GM21367 (cell line): ENCODE data around the gene ARRB1.
"Not testable (repeated sequence)": the region's sequence is repeated elsewhere in the genome, so short reads cannot be mapped to it uniquely, and the experiment has no call there.

Experiments
- ATAC-seq: cut with Tn5 transposase; IDR thresholded peaks from one replicate; pipeline ENCODE4 v1.9.1; 2021; ENCODE audit not compliant: unreplicated experiment

Gene ARRB1

DNA sequence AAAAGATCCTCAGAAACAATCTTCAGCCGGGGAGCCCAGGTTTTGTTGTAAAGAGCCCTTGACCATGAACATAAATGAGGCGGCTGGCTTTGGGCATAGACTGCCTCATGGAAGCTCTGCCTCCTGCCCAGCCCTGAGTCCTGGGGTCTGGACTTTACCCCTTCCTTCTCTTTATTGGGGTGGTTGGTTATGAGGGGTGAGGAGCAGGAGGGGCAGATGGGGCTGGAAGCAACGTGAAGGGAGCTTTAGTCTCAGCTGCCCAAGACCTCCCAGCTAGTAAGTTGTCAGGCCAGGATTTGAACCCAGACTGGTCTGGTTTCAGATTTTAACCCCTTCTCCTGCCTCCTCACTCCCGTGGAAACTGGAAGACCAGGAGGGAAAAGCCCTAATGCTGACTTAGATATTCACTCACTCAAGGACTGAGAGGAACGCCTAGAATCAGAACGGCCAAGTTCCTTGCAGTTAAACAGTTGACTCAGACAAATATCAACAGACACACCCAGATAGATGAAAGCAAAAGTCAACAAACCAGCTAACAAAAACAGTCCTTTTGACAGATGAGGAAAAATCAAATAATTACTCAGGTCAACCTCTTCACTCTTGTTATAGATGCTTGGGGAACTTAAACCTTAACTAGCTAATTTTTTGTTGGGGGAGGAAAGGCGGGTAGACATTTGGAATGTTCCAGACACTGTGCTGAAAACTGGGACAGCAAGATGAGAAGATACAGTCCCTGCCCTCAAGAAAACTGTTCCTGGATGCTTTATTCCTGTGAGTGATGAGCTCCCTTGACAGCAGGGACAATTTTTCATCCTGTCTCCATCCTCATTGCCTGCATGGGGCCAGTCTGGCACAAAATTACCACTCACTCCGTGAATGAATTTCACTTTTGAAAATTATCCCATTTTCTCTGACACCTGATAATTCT lies 20.8 kb upstream of the ARRB1 start:
- ATAC-seq: no peak

DNA sequence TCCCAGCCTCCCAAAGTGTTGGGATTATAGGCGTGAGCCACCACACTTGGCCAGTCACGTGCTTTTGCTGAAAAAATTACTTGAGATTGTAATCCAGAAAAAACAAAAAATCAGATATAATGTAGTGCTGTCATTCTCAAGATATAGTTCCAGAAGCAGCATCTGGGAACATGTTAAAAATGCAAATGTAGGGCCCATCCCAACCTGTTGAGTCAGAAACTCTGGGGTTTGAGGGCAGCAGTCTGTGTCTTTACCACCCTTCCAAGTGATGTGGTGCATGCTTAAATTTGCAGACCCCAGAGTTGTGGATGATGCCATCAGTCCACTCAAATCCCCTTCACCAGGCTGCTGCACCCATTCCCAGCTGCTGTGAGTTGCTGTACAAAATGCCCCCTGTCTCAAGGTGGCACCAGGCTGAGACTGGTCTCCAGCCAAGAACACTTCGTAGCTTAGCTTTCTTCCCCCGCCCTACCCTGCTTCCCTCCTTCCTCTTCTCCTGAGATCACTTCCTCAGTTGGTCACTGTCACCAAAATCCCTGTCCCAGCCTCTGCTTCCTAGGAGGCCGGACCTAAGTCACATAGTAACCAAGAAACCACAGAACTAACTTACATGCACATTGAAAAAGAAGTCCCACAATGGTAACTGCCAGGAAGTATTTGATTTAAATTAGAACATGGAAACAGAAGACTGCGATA lies 18.2 kb upstream of the ARRB1 start:
- ATAC-seq: no peak

DNA sequence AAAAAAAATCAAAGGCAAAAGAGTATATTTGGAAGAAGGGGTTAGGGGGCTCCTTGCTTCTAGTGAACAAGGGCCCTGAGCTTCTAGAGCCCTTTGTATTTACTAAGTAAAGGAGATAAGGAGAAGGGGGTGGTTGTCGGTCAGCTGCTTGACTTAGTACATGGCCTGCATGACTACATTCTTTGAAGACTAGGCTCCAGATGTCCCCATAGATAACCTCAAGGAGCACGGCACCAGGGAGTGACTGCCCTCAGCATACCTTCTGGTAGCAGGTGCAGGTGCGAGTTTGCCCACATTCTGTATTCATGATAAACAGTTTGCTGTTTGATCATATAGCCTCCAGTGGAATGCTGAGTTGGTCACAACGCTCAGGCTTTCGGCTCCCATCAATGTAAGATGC lies 15.4 kb upstream of the ARRB1 start:
- not testable (repeated sequence) for ATAC-seq

GRCh38 chr11:75365711-75366181 lies 14.3 kb upstream of the ARRB1 start:
- ATAC-seq: no peak

GRCh38 chr11:75362285-75362684 lies 10.8 kb upstream of the ARRB1 start:
- ATAC-seq: not testable (repeated sequence)

DNA sequence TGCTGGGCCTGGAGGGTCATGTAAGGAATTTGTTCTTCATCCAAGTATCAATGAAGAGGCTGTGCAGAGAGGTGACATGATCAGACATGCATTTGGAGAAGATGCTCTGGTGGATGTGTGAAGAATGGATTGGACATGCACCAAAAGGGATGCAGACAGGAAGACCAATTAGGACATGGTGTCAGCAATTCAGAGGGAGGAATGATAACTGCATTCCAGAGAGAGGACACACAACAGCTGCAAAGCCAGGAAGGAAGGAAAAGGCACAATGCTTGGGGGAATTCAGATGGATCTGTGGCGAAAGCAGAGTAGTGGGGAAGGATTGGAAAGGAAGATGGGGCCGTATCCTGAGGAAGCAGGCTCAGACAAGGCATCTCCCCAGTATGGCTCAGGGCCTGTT lies 5.2 kb upstream of the ARRB1 start:
- no peak for ATAC-seq

DNA sequence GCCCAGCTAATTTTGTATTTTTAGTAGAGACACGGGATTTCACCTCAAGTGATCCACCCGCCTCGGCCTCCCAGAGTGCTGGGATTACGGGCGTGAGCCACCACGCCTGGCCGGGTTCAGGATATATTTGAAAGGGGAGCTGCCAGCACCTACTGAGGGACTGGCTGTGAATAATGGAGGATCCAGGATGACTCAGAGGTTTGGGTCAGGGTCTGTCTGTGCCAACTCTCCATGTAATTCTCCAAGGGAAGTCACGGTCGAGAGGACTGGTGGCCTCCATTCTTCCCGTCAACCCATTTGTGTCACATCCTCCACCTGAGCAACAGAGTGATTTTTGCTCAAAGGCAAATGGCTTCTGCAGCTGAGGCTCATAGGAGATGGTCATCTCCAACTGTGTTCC lies 3.6 kb upstream of the ARRB1 start:
- no peak for ATAC-seq

DNA sequence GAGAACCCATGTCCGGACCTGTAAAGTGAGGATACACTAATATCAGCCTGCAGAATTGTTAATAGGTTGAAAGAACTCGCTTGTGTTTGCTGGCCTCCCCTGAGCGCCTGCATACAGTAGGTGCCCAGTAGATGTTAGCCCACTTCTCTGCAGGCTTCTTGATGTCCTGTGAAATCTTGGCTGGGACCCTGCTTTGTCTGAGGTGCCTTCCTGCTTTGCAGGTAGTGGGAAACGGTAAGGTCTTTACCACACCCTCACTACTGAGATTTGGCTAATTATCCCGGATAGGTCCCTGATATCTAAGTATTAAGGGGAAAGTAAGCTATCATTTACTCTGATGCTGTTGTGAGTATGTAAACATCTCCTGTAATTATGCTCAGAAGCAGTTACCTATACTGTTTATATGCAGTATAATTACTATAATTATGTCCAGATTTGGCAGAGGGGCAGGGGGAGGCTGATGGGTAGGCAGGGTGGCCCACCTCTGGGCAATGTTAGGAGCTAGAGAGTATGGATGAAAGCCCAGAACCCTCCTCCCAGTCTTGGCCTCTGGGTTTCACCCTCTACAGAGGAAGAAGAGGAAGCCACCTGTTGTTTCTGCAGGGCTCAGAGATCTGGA lies 1.2 kb upstream of the ARRB1 start:
- no peak for ATAC-seq

DNA sequence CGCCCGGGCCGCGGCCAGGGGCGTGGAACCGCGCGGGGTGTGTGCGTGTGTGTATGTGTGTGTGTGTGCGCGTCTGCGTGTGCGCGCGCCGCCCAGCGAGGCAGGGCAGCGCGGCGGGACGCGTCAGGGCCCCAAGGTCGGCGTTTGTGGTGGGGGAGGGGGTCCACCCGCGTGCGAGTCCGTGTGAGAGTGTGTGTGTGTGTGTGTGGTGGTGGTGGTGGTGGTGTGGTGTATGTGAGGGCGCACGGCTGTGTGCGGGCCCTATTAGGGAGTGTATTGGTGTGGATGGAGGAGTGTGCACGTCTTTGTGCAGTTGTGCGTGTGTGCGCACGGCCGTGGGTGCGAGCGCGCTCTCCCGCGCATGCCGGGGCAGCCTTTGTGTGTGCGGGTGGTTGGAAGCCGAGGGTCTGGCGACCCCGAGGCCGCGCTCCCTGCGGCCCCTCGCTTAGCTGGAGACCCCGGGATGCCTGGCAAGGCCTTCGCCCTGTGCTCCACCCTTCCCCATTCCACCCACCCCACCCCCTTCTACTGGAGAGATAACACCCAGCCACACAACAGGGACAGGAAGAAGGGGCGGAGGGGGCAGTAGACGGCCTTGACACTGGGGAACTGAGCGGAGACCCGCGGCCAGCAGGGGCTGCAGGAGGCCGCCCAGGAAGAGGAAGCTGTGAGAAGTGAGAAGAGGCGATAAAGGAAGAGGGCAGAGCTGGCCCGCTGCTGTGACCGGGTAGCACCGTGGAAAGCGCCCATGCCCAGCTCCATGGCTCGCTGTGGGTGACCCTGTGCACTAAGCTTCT lies 528 bp upstream of the ARRB1 start:
- no peak for ATAC-seq

DNA sequence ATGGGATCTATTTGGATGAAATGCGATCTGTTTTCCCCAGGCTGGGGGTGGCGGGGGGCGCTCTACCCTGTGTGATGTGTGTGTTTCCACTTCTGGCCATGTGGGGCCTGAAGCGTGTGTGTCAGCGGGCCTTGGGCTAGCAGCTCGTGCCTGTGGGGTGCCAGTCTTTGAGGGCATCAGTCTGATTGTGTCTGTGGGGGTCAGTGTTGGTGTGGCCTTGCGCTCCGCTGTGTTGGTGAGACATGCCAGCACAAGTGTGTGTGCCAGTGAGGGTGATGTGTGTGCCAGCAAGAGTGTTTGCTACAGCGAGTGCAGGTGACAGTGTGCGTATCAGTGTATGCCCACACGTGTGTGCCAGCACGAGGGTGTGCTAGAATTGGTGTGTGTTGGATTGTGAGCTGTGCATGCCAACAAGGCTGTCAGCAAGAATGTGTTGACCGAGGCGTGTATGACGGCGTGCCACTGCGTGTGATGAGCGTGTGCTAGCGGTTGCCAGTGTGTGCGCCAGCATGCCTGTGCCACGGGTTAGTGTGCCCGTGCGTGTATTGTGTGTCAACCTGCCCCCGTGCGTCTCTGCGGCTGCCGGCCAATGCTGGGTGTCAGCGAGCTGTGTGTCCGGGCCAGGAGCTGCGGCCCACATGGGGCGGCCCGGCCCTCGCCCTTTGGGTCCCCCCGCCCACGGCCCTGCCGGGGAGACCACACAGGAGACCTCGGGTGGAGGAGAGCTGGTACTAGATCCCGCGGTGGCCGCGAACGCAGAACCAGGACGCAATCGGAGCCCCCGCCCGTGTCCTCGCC lies 519 bp downstream of the ARRB1 start:
- ATAC-seq: no peak

DNA sequence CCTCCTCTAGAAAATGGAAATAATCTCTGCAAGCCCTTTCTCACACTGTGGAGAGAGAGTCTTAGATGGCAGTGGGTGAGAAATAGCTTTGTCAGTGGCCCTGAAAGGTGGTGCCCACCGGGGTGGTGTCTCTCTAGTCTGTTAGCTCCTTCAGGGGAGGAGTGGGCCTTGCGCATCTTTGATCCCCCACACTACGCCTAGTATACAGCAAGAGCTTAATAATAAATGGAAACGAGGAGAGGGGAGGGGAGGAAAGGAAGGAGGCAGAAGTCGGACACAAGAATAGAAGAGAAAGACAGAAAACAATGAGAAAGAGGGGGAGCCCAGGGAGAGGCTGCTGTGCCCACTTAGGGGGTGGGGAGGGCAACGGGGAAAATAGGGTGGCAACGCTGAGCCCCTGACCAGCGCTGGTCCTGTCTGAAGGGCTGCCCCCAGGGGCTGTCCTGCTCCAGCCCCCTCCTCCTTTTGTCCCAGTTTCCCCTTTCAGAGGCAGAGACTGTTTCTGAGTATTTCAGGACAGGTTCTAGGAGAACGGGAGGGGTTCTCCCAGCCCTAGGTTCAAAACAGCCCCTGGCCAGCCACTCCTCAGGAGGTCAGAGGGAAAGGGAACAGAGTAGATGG lies 1.2 kb downstream of the ARRB1 start:
- no peak for ATAC-seq

DNA sequence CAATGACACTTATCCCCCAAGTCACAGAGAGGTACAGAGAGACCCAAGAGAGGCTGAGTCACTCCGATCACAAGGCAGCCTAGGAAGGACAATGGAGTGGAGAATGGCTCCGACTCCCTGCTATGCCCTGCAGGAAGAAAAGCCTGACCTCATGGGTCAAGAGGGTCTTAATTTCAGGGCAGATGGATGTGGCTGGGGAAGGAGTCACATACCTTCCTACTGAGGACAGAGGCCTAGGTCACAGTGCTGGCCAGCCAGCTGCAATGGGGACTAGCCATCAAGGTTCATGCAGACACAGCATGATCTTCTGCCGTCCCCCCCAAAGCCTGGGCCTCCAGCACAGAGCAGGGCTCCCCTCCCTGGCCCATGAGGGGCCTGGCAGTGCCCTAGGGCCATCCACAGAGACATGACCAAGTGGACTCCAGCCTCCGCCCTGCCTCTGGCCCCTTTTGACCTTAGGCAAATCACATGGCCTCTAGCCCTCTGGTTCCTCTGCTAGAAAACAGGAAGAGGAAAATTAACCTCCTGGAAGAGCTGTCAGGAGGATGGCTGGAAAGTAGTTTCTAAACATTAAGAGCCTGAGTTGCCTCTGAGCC lies 1.8 kb downstream of the ARRB1 start:
- no peak for ATAC-seq

DNA sequence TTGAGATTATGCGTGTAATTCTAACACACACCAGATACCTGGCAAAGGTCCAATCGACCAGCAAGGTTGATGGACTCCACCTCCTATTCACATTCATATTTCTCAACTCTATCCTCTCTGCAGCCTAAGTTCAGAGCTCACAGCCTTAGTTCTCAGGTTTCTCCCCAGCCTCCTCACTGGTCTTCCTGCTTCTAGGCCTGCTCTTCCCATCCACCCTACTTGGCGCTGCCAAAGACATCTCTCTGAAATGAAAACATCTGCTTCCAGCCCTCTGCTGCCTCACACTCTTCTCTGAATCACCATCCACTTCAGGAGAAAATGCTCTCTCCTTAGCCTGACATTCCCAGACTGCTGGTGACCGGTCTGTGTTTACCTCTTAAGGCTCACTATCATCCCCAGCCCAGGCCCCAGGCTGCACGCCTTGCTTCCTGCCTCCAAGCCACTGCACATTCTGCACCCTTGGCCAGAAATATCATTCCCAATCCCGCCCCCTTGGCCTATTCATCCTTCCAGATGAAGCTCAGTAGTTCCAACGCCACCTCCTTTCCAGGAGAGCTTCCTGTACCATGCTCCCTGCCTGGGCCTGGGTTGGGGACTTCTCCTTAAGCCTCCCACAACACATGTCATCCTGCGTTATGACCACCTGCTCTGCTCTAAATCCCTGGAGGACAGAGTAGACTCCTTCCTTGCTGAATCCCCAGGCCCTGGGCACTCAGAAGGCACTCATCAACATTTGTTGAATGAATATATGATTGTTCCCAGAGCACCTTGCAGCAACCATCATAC lies 3.5 kb downstream of the ARRB1 start:
- ATAC-seq: no peak

- no peak for ATAC-seq
These were observed 4.4 kb downstream of the ARRB1 start for GRCh38 chr11:75346912-75347647.

DNA sequence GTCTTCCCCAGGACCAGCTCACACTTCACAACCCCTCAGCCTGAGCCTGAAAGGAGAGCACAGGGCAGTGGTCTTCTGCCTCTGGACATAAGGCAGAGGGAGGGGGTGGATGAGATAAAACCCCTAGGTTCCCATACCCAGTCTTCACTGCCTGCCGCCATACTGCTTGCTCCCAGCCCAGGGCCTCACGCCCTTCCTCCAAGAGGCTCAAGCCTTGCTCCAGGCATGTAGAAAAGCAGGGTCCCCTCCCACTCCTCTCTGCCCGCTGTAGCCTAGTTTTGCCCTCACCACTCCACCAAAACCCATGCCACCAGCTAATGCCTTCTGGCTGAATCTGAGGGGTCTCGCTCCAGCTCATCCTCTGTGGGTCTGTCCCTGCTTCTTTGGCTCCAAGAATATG lies 5.2 kb downstream of the ARRB1 start:
- no peak for ATAC-seq

GRCh38 chr11:75345455-75346160 lies 5.9 kb downstream of the ARRB1 start:
- ATAC-seq: no peak

DNA sequence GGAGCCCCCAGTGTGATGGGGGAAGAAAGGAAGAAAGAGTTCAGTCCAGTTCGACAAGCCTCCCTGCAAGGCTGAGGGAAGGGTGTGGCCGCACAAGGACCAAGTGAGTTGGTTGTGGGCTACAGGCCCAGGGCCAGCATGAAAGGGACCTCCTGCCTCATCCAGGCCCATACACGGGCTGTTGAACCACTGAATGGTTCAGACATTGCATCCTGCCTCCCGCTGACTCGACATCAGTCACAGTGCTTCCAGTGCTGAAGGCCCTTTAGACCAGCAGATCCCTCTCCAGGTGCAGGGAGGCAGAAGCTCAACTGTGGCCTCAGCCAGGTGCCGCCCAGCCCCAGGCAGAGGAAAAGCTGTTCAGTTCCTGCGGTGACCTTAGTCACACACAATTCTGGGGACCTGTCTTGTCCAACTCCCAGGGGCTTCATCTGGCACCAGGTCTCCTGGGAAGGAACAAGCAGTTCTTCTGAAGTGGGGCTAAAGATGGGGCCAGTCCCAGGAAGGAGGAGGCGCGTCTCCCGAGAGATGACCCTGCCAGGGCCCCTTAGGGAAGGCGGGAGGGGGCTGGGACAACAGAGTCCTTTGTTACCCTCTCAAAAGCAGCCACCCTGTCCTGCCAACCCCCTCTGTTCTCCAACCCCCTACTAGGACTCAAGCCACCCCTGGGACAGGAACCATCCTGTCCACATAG lies 6.6 kb downstream of the ARRB1 start:
- ATAC-seq: no peak
